CD4-positive, CD25-positive, alpha-beta regulatory T cell (primary cell): ENCODE results near the gene BACE1-AS. TPM values are rescaled to one million over a fixed set of nuclear protein-coding genes. Genes with fewer than 3 reads are reported as not detected.

Experiments
- ATAC-seq, 2 donors: fragments of 150-1000 bp; cut with Tn5 transposase; one replicate each; pipeline ENCODE4 v1.10.0; 2021; ENCODE audit warnings: low read depth in 2 of 2, moderate number of reproducible peaks in 2 of 2, moderate library complexity in 1 of 2
- DNase-seq, 3 donors: peaks; one replicate each; pipeline versions ENCODE4 v3.0.0 to v3.0.0-alpha.2; 2012 to 2022; ENCODE audit warnings: mixed read lengths in 1 of 3
- H3K27ac ChIP-seq: one replicate; pipeline ENCODE4 v1.7.0; 2013; ENCODE audit warnings: mild to moderate bottlenecking, low read length; ENCODE audit not compliant: insufficient read depth, poor library complexity, severe bottlenecking
- H3K27me3 ChIP-seq: one replicate; pipeline ENCODE4 v1.7.0; 2013; ENCODE audit warnings: low read length; ENCODE audit not compliant: control insufficient read depth, insufficient read depth
- H3K36me3 ChIP-seq: one replicate; pipeline ENCODE4 v1.7.0; 2013; ENCODE audit warnings: mild to moderate bottlenecking, low read length, moderate library complexity; ENCODE audit not compliant: control insufficient read depth, insufficient read depth
- H3K4me1 ChIP-seq: 2 replicates; pipeline ENCODE4 v1.7.0; 2013; ENCODE audit warnings: mild to moderate bottlenecking, low read length; ENCODE audit not compliant: insufficient read depth, control insufficient read depth, poor library complexity, severe bottlenecking
- H3K4me3 ChIP-seq: one replicate; pipeline ENCODE4 v1.7.0; 2013; ENCODE audit warnings: low read depth, mild to moderate bottlenecking, low read length, moderate library complexity
- H3K9me3 ChIP-seq, 2 experiments: 1 replicate in 1 of 2; 2 replicates in 1 of 2; pipeline ENCODE4 v1.7.0; 2013; ENCODE audit warnings: low read length in 2 of 2, mild to moderate bottlenecking in 1 of 2, moderate library complexity in 1 of 2; ENCODE audit not compliant: control insufficient read depth in 2 of 2
- H3K27ac Mint-ChIP-seq, 3 donors: one replicate each; pipeline ENCODE4 v1.8.0; 2020 to 2022; ENCODE audit warnings: mild to moderate bottlenecking in 3 of 3, mixed read lengths in 3 of 3, moderate library complexity in 2 of 3
- H3K27me3 Mint-ChIP-seq: one replicate; pipeline ENCODE4 v1.8.0; 2022; ENCODE audit warnings: mild to moderate bottlenecking, mixed read lengths
- H3K36me3 Mint-ChIP-seq: one replicate; pipeline ENCODE4 v1.8.0; 2020; ENCODE audit warnings: mixed read lengths
- H3K4me1 Mint-ChIP-seq, 4 donors: one replicate each; pipeline ENCODE4 v1.8.0; 2020 to 2022; ENCODE audit warnings: mixed read lengths in 4 of 4, mild to moderate bottlenecking in 1 of 4
- H3K4me3 Mint-ChIP-seq, 4 donors: one replicate each; pipeline ENCODE4 v1.8.0; 2020 to 2022; ENCODE audit warnings: mild to moderate bottlenecking in 4 of 4, mixed read lengths in 4 of 4, moderate library complexity in 3 of 4
- H3K9me3 Mint-ChIP-seq, 7 donors: one replicate each; pipeline ENCODE4 v1.8.0; 2020 to 2022; ENCODE audit warnings: mixed read lengths in 7 of 7, mild to moderate bottlenecking in 3 of 7, moderate library complexity in 2 of 7
- polyA plus RNA-seq, 4 donors: library from polyadenylated mRNA; unstranded; fragments of 300-500 nt; fragmentation: Illumina TruSeq; gene quantifications; one replicate each; pipeline ENCODE4 v1.2.3, GENCODE V29; 2021
- total RNA-seq: library from RNA; stranded (reverse); gene quantifications from one replicate; pipeline ENCODE4 v1.2.3, GENCODE V29; 2022

BACE1-AS gene
- total and polyA plus RNA-seq, 5 donors from 2014 or later, result 1.2 to 7.2 (median 1.9) TPM

DNA sequence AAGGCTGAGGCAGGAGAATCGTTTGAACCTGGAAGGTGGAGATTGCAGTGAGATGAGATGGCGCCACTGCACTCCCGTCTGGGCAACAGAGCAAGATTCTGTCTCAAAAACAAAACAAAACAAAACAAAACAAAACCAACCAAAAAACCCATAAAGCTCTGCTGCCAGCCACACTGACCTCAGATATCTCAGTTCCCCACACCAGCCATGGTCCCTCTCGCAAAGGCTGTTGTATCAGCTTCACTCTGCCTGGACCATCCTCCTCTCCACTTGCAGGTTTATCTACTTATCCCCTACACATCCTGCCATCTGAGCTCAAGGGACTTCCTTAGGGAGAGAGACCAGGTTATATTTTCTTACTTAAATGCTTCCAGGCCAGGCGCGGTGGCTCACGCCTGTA is 11.1 kb downstream of the BACE1-AS start:
- Histone ChIP-seq H3K36me3 (no peaks in the 10 kb centered on the region), H3K4me1 (peaks cover 5% of the 10 kb centered on the region), H3K9me3 (no peaks in the 10 kb centered on the region), H3K4me3 (no peak overlapping the region), H3K27me3 (no peaks in the 10 kb centered on the region), H3K27ac (no peak overlapping the region)
- Mint-ChIP-seq H3K36me3 (no peaks in the 10 kb centered on the region), H3K4me1 (peaks cover 0 to 16% (median 8%) of the 10 kb centered on the region in 4 donors), H3K27me3 (peaks cover 4% of the 10 kb centered on the region), H3K9me3 (no peaks in the 10 kb centered on the region), H3K4me3 (no peak overlapping the region), H3K27ac (no peak overlapping the region)
- DNase-seq (no peak), ATAC-seq (no peak)

DNA sequence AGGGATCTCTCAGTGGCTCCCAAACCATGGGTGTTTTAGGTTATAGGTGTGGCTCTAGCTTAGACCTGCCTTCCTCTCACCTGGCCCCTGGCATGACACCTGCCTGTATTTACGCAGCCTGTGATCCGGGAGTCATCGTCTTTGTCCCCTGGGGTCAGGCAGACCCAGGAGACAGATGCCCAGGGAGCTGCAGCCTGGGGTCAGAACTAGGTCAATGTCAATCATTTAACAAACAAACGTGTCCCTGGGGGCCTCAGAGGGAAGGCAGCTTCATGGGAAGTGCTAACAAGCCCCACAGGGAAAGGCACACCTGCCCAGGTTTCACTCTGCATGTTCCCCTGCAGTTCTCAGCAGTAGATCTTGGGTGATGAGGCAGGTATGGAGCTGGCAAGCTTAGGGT is 12.0 kb downstream of the BACE1-AS start:
- no peak for DNase-seq
- no peaks in the 10 kb centered on the region for H3K27me3 ChIP-seq
- ATAC-seq, result no peak
- H3K27ac ChIP-seq, result no peak overlapping the region
- Mint-ChIP-seq H3K27ac (no peak overlapping the region), H3K9me3 (no peaks in the 10 kb centered on the region), H3K36me3 (peaks cover under 1% of the 10 kb centered on the region), H3K4me3 (no peak overlapping the region), H3K27me3 (peaks cover 4% of the 10 kb centered on the region), H3K4me1 (peaks cover 0 to 18% (median 8%) of the 10 kb centered on the region in 4 donors)
- H3K4me3 ChIP-seq, result no peak overlapping the region
- H3K4me1 ChIP-seq, result peaks cover 5% of the 10 kb centered on the region
- H3K9me3 ChIP-seq, result no peaks in the 10 kb centered on the region
- no peaks in the 10 kb centered on the region for H3K36me3 ChIP-seq

DNA sequence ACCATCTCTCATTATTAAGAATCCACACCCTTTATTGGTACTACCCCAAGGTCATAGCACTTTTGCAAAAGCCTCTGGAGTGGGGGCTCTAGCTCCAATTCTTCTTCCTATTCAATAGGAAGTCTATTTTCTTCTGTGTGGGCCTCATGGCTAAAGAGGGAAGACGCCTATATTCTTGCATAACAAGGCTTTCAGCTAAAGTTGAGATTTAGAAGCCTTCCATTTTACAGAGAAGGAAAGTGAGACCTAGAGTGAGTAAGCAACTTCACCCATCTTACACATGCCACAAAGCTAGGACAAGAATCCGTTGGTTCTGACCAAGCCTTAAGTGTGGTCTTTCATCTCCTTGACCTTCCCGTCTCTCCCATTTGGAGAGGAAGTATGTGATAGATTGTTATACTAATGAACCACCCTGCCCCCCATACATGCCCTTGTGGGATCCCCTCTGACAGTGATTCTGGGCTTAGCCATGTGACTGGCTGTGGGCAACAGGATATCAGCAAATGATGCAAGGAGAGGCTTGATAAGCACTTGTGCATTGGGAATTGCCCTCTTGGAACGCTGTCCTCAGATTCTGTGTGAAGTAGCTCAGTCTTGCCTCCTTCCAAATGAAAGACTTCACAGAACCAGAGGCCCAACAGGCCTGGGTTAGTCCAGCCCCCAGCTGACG is 12.6 kb downstream of the BACE1-AS start:
- no peak overlapping the region for H3K27ac Mint-ChIP-seq
- H3K36me3 Mint-ChIP-seq, result peaks cover 3% of the 10 kb centered on the region
- Histone ChIP-seq H3K9me3 (no peaks in the 10 kb centered on the region), H3K36me3 (no peaks in the 10 kb centered on the region), H3K27ac (no peak overlapping the region), H3K27me3 (no peaks in the 10 kb centered on the region), H3K4me1 (peaks cover 5% of the 10 kb centered on the region), H3K4me3 (no peak overlapping the region)
- H3K9me3 Mint-ChIP-seq, result no peaks in the 10 kb centered on the region
- ATAC-seq (no peak), DNase-seq (no peak)
- no peak overlapping the region for H3K4me3 Mint-ChIP-seq
- peaks cover 0 to 21% (median 8%) of the 10 kb centered on the region in 4 donors for H3K4me1 Mint-ChIP-seq
- peaks cover 4% of the 10 kb centered on the region for H3K27me3 Mint-ChIP-seq

DNA sequence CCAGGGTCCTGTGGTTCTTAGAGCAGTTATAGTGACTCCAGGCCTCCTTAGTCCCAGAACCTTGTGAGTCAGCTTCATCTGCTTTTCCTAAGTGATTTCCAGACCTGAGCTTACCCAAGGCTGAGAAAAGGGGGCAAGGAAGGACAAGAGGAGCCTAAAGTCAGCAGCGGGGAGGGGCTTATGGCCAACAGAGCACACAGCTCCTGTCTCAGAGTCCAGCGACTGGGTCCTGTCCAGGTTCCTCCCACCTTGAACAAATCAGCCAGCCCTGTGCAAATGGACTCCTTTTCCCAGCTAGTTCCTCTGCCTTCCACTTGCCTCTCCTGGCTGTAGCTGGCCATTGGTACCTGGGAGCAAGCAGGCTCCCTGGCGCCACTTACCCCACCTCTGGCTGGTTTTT is 14.0 kb downstream of the BACE1-AS start:
- Mint-ChIP-seq H3K27ac (no peak overlapping the region), H3K36me3 (peaks cover 6% of the 10 kb centered on the region), H3K27me3 (peaks cover 12% of the 10 kb centered on the region), H3K4me1 (peaks cover 0 to 22% (median 6%) of the 10 kb centered on the region in 4 donors), H3K9me3 (no peaks in the 10 kb centered on the region), H3K4me3 (no peak overlapping the region)
- H3K4me3 ChIP-seq, result no peak overlapping the region
- peaks cover 5% of the 10 kb centered on the region for H3K4me1 ChIP-seq
- H3K27ac ChIP-seq, result no peak overlapping the region
- no peak for ATAC-seq
- no peak for DNase-seq
- no peaks in the 10 kb centered on the region for H3K36me3 ChIP-seq
- H3K9me3 ChIP-seq, result no peaks in the 10 kb centered on the region
- H3K27me3 ChIP-seq, result no peaks in the 10 kb centered on the region

DNA sequence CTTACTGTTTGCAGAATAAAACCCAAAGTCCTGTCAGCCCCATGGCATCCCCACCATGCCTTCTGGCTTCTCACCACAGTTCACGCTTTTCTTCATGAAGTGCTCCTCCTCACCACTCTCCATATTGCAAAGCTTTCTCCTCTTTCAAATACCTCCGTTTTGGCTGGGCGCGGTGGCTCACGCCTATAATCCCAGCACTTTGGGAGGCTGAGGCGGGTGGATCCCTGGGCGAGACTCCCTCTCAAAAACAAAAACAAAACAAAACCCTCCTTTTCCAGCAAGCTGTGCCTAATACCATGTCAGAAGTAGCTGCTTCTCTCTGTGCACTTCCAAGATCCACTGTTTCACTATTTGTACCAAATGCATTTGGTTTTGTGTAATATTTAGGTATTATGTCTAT is 18.2 kb downstream of the BACE1-AS start:
- no peaks in the 10 kb centered on the region for H3K9me3 Mint-ChIP-seq
- ATAC-seq (no peak), DNase-seq (no peak)
- Histone ChIP-seq H3K4me3 (no peak overlapping the region), H3K4me1 (no peaks in the 10 kb centered on the region), H3K9me3 (no peaks in the 10 kb centered on the region), H3K36me3 (no peaks in the 10 kb centered on the region), H3K27ac (no peak overlapping the region), H3K27me3 (no peaks in the 10 kb centered on the region)
- peaks cover 38% of the 10 kb centered on the region for H3K27me3 Mint-ChIP-seq
- no peak overlapping the region for H3K27ac Mint-ChIP-seq
- H3K4me1 Mint-ChIP-seq, result peaks cover 0 to 13% (median 3%) of the 10 kb centered on the region in 4 donors
- peaks cover 6% of the 10 kb centered on the region for H3K36me3 Mint-ChIP-seq
- H3K4me3 Mint-ChIP-seq, result no peak overlapping the region

DNA sequence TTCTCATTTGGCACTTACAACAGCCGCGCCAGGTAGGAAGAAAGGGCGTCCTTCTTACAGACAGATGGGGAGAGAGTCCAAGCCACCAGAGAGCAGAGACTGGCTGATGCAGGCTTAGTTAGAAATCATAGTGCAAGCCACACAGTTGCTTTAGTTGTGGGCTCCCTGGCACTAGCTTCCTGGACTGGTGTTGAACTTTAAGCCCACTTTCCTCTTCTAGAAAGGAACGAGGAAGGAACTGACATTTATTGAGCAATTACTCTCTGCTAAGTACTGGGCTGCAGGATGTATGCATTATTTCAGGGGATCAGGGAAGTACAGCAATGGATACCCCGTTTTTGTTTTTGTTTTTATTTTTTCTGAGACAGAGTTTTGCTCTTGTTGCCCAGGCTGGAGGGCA is 21.9 kb downstream of the BACE1-AS start:
- DNase-seq (no peak), ATAC-seq (no peak)
- peak overlapping the region in 2 of 4 donors; percentile 51 to 56 for H3K4me3 Mint-ChIP-seq
- peaks cover 17% of the 10 kb centered on the region for H3K4me1 ChIP-seq
- no peaks in the 10 kb centered on the region for H3K9me3 Mint-ChIP-seq
- H3K27ac ChIP-seq, result no peak overlapping the region
- no peaks in the 10 kb centered on the region for H3K36me3 ChIP-seq
- no peak overlapping the region for H3K4me3 ChIP-seq
- H3K27ac Mint-ChIP-seq, result no peak overlapping the region
- H3K27me3 ChIP-seq, result peaks cover 6% of the 10 kb centered on the region
- H3K4me1 Mint-ChIP-seq, result peaks cover 4 to 24% (median 10%) of the 10 kb centered on the region in 4 donors
- no peaks in the 10 kb centered on the region for H3K9me3 ChIP-seq
- H3K27me3 Mint-ChIP-seq, result peaks cover 63% of the 10 kb centered on the region
- H3K36me3 Mint-ChIP-seq, result peaks cover 5% of the 10 kb centered on the region

DNA sequence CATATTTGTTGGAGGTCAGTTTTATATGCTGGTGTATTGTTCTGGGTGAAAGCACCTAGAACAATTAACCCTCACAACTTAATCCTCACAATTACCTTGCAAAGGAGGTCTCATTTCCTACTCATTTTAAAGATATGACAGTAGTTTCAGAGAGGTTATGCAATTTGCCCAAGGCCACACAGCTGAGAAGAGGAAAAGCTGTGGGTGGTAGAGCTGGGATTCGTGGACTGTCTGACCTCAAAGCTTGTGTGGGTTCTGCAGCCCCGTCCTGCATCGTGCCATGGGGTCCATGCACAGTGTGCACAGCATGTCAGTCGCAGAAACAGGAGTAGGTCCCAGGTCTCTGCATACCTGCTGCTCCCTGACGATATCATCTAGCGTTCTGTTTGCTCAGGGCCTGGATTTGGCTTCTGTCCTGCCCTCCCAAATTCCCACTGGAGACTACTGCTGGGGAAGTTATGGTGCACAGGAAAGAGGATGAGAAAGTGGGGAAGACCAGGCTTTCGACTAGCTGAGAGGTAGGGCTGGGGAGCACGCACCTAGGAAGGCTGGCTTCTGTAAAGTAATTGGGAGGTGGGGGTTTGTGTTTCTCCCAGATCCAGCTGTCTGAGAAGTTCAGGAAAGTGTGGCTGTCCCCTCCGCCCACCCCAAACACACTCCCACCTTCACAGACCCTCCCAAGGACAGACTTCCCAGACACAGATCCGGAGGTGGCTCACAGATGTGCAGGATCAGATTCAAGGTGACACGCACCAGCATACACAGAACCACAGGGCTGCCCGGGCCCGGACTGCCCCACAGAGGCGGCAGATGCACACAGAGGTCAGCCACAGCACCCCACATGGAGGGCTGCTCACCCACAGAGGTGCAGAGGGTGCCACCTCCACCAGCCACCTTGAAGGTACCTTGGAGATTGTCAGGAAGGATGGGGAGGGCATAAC is 23.0 kb downstream of the BACE1-AS start:
- Mint-ChIP-seq H3K27me3 (peaks cover 67% of the 10 kb centered on the region), H3K27ac (peak overlapping the region in 1 of 3 donors; percentile 47), H3K4me1 (peaks cover 4 to 19% (median 10%) of the 10 kb centered on the region in 4 donors), H3K4me3 (peak overlapping the region; percentile 73 to 88 (median 74)), H3K36me3 (peaks cover under 1% of the 10 kb centered on the region), H3K9me3 (no peaks in the 10 kb centered on the region)
- peaks cover 17% of the 10 kb centered on the region for H3K4me1 ChIP-seq
- no peaks in the 10 kb centered on the region for H3K9me3 ChIP-seq
- ATAC-seq (no peak), DNase-seq (no peak)
- no peak overlapping the region for H3K4me3 ChIP-seq
- no peaks in the 10 kb centered on the region for H3K36me3 ChIP-seq
- peaks cover 6% of the 10 kb centered on the region for H3K27me3 ChIP-seq
- H3K27ac ChIP-seq, result no peak overlapping the region
